K562 (cell line): Measurements from ENCODE around the gene EIF4G1. TPM values are rescaled to one million over a fixed set of nuclear protein-coding genes. Genes with fewer than 3 reads are reported as not detected.

Source experiments
- ATAC-seq: fragments of 200-7000 bp; cut with Tn5 transposase; 3 replicates; pipeline ENCODE4 v1.9.1; 2020; ENCODE audit warnings: moderate library complexity
- BruUV-seq: library from RNA; stranded (reverse); fragments of 400-500 nt; replicated peaks from 2 replicates; lab custom pipeline; 2021; lab: Mats Ljungman, UMichigan
- CTCF ChIA-PET: fragments of 300-600 bp; formaldehyde crosslinking; extraction: SDS; loops from one replicate; lab custom pipeline; 2021; ENCODE audit warnings: low intra/inter-chr PET ratio; lab: Yijun Ruan, JAX
- POLR2A ChIA-PET: fragments of 300-600, 350-650 bp; sonication (Branson Sonifier 250); formaldehyde crosslinking; extraction: SDS; loops from one replicate; lab custom pipeline; 2021; ENCODE audit warnings: antibody characterized with exemption, inconsistent platforms; lab: Yijun Ruan, JAX
- DNase-seq, 4 experiments: peaks; one replicate each; pipeline versions ENCODE4 v3.0.0 to v3.0.0-alpha.2; 2011 to 2018; ENCODE audit warnings: low spot score in 3 of 4, mixed read lengths in 3 of 4; ENCODE audit errors: extremely low read depth in 1 of 4
- FAIRE-seq: peaks from 2 replicates; lab custom pipeline; 2011; peaks lifted over from hg19 to GRCh38; lab: Jason Lieb, UNC
- H2AFZ ChIP-seq: 2 replicates; pipeline ENCODE4 v1.6.0; 2011; ENCODE audit warnings: low read depth, low read length, control low read depth, inconsistent platforms
- H3K27ac ChIP-seq: fragments of 200-600 bp; 3 replicates; pipeline ENCODE4 v1.8.0; 2011; ENCODE audit warnings: low read depth, mild to moderate bottlenecking, control low read depth, inconsistent platforms, low read length, moderate library complexity, mixed read lengths; ENCODE audit errors: extremely low read depth
- H3K27me3 ChIP-seq, 2 experiments: fragments of 300-600 bp in 1 of 2; 2 replicates in 1 of 2; 3 replicates in 1 of 2; pipeline versions ENCODE4 v1.6.0 to v1.8.0; 2011; ENCODE audit warnings: inconsistent platforms in 2 of 2, low read length in 2 of 2, mild to moderate bottlenecking in 1 of 2, mixed read lengths in 1 of 2, moderate library complexity in 1 of 2; ENCODE audit not compliant: control insufficient read depth in 2 of 2, insufficient read depth in 2 of 2
- H3K36me3 ChIP-seq: fragments of 300-600 bp; 3 replicates; pipeline ENCODE4 v1.8.0; 2011; ENCODE audit warnings: mild to moderate bottlenecking, low read length, inconsistent platforms; ENCODE audit not compliant: control insufficient read depth, insufficient read depth
- H3K4me1 ChIP-seq, 2 experiments: fragments of 200-600 bp in 1 of 2; replicated peaks in 1 of 2; 2 replicates in 1 of 2; 3 replicates in 1 of 2; pipeline versions ENCODE4 v1.5.1 to v1.8.0; 2011; ENCODE audit warnings: inconsistent platforms in 2 of 2, low read length in 2 of 2, mild to moderate bottlenecking in 1 of 2, mixed read lengths in 1 of 2, moderate library complexity in 1 of 2; ENCODE audit not compliant: control insufficient read depth in 2 of 2, insufficient read depth in 2 of 2
- H3K4me2 ChIP-seq: 2 replicates; pipeline ENCODE4 v1.6.1; 2011; ENCODE audit warnings: low read length, control low read depth, inconsistent platforms, mixed read lengths; ENCODE audit not compliant: insufficient read depth
- H3K4me3 ChIP-seq: fragments of 200-600 bp; sonication (generic), shearing (Covaris generic); 2 replicates; pipeline ENCODE4 v1.5.1; 2016; ENCODE audit warnings: control low read depth, inconsistent platforms
- H3K79me2 ChIP-seq: fragments of 200-600 bp; 3 replicates; pipeline ENCODE4 v1.8.0; 2011; ENCODE audit warnings: low read length, inconsistent platforms; ENCODE audit not compliant: control insufficient read depth, insufficient read depth
- H3K9ac ChIP-seq, 2 experiments: 2 replicates each; pipeline versions ENCODE4 v1.6.0 to v1.6.1; 2011; ENCODE audit warnings: low read depth in 2 of 2, low read length in 2 of 2, control low read depth in 1 of 2, inconsistent platforms in 1 of 2, mild to moderate bottlenecking in 1 of 2, mixed read lengths in 1 of 2; ENCODE audit not compliant: insufficient read depth in 1 of 2
- H3K9me1 ChIP-seq: one replicate; pipeline ENCODE4 v1.6.0; 2011; ENCODE audit warnings: inconsistent platforms, mild to moderate bottlenecking, low read length, moderate library complexity; ENCODE audit not compliant: control insufficient read depth, insufficient read depth
- H3K9me3 ChIP-seq: replicated peaks from 2 replicates; pipeline ENCODE4 v1.5.1; 2011; ENCODE audit warnings: low read depth, low read length, inconsistent platforms; ENCODE audit not compliant: control insufficient read depth, insufficient read depth
- H4K20me1 ChIP-seq: replicated peaks from 2 replicates; pipeline ENCODE4 v1.6.1; 2011; ENCODE audit warnings: low read length, inconsistent platforms, mixed read lengths; ENCODE audit not compliant: control insufficient read depth, insufficient read depth
- CBX8 ChIP-seq: fragments of 200-600 bp; sonication (generic); IDR thresholded peaks from 2 replicates; pipeline ENCODE4 v1.6.1; 2012; ENCODE audit warnings: borderline replicate concordance, mixed run types, low read depth, mild to moderate bottlenecking, moderate library complexity, mixed read lengths, low read length, control low read depth, inconsistent platforms; ENCODE audit not compliant: poor library complexity, severe bottlenecking; ENCODE audit errors: extremely low read depth
- CTCF ChIP-seq, 3 experiments: IDR thresholded peaks in 2 of 3; conservative IDR thresholded peaks in 1 of 3; 2 replicates each; pipeline ENCODE4 v1.5.1; 2011 to 2012; ENCODE audit warnings: low read length in 3 of 3, mild to moderate bottlenecking in 3 of 3, control low read depth in 2 of 3, improper control_type of control experiment in 1 of 3, inconsistent platforms in 1 of 3, low read depth in 1 of 3, mixed read lengths in 1 of 3, moderate library complexity in 1 of 3; ENCODE audit not compliant: insufficient read depth in 2 of 3
- FOXK2 ChIP-seq, 2 experiments: fragments of 450-650 bp; IDR thresholded peaks in 1 of 2; conservative IDR thresholded peaks in 1 of 2; 2 replicates each; pipeline ENCODE4 v1.6.1; 2016; ENCODE audit warnings: low read depth in 2 of 2, mild to moderate bottlenecking in 1 of 2
- PPARD ChIP-seq: fragments of 250-450 bp; sonication (Bioruptor Pico); IDR thresholded peaks from 2 replicates; pipeline ENCODE4 v1.8.0; 2022; ENCODE audit warnings: inconsistent platforms, mild to moderate bottlenecking, moderate library complexity
- PTTG1 ChIP-seq: fragments of 450-650 bp; IDR thresholded peaks from 2 replicates; pipeline ENCODE4 v1.6.1; 2016; ENCODE audit warnings: low read depth, mild to moderate bottlenecking, missing genetic modification characterization, missing compliant biosample characterization
- SIN3A ChIP-seq, 2 experiments: fragments of 150-350 bp in 1 of 2; IDR thresholded peaks; 2 replicates each; pipeline ENCODE4 v1.6.1; 2011 to 2016; ENCODE audit warnings: borderline replicate concordance in 2 of 2, low read depth in 2 of 2, low read length in 2 of 2, mild to moderate bottlenecking in 2 of 2, moderate library complexity in 2 of 2; ENCODE audit not compliant: control insufficient read depth in 1 of 2
- TRIM24 ChIP-seq, 2 experiments: fragments of 450-650 bp; IDR thresholded peaks; 2 replicates each; pipeline ENCODE4 v1.6.1; 2016
- ZFX ChIP-seq: sonication (generic); formaldehyde crosslinking; IDR thresholded peaks from 2 replicates; pipeline ENCODE4 v1.8.0; 2022; ENCODE audit warnings: mild to moderate bottlenecking, missing genetic modification reagents, moderate library complexity
- ZNF830 ChIP-seq: fragments of 250-450 bp; sonication (Bioruptor Pico); IDR thresholded peaks from 2 replicates; pipeline ENCODE4 v1.5.0; 2021; ENCODE audit warnings: mild to moderate bottlenecking
- WGBS: fragments of 100-300 bp; shearing (Covaris generic); methylation state at CpG from one replicate; pipeline ENCODE4 v1.1.6; 2016; ENCODE audit warnings: low coverage, mixed read lengths; ENCODE audit not compliant: insufficient coverage; ENCODE audit errors: missing lambda C conversion rate; 5-methylcytosine and 5-hydroxymethylcytosine counted together
- in situ Hi-C: fragments of 300-500 bp; cut with MboI; formaldehyde crosslinking; loops from 4 replicates; pipeline ENCODE4 v1.15.0; 2018; ENCODE audit warnings: inconsistent platforms, mixed read lengths
- intact Hi-C: fragments of 100-400 bp; cut with micrococcal nuclease; formaldehyde crosslinking; loops from 2 replicates; pipeline ENCODE4 v1.14.2; 2022
- polyA plus RNA-seq, 8 experiments: library from polyadenylated mRNA; depleted of rRNA in 4 of 8; stranded (reverse) in 5 of 8; unstranded in 3 of 8; fragments of >200 nt; fragmentation: Nextera tagmentation in 2 of 8; fragmentation: Illumina TruSeq in 1 of 8; extraction: Ambion mirVana in 2 of 8; extraction: Trizol in 1 of 8; gene quantifications; 2 replicates each; pipeline versions ENCODE4 v1.2.1 to v1.2.3, GENCODE V29; 2011 to 2014; ENCODE audit warnings: inconsistent platforms in 1 of 8, missing spikeins in 1 of 8
- total RNA-seq, 7 experiments: library from RNA; depleted of rRNA in 6 of 7; stranded (reverse); fragments of >200 nt in 6 of 7; fragmentation: Illumina TruSeq in 2 of 7; extraction: Trizol in 2 of 7; gene quantifications; 2 replicates each; pipeline versions ENCODE4 v1.2.1 to v1.2.3, GENCODE V29; 2011 to 2021; ENCODE audit warnings: low replicate concordance in 1 of 7

The EIF4G1 gene
- total and polyA plus RNA-seq, 9 of the 15 experiments (the other 6 are each of a cell fraction or from before 2014, with no cell fraction given) = 4.6 to 505 (median 155) TPM

- no TSS peak for BruUV-seq
- peaks cover 77% of the 10 kb centered on the region; the same call in 2 of the 3 replicates for H3K36me3 ChIP-seq
- intact Hi-C loops = no loop called here
- H3K27me3 ChIP-seq = no peaks in the 10 kb centered on the region
- no peak overlapping the region for H3K4me2 ChIP-seq
- TF ChIP-seq CBX8 = no peak
- TF ChIP-seq PPARD (CRISPR knock-in tag) = no peak
- TF ChIP-seq ZNF830 (CRISPR knock-in tag) = no peak
- TF ChIP-seq SIN3A (IDR thresholded peaks at IDR 0.05; ENCODE audit: borderline replicate concordance in 2 of 2, control insufficient read depth in 1 of 2, low read depth in 2 of 2, low read length in 2 of 2) = no peak
- TF ChIP-seq ZFX (CRISPR knock-in tag) = no peak
- no peak for TF ChIP-seq CTCF (IDR thresholded peaks at IDR 0.05 in 2 of 3, conservative IDR thresholded peaks at IDR 0.05 in 1 of 3; ENCODE audit: insufficient read depth in 2 of 3, low read depth in 1 of 3, low read length in 3 of 3)
- TF ChIP-seq PTTG1 (tag) = no peak
- TF ChIP-seq FOXK2 (conservative IDR thresholded peaks at IDR 0.05 in 1 of 2, IDR thresholded peaks at IDR 0.05 in 1 of 2; ENCODE audit: low read depth in 2 of 2) = no peak
- TF ChIP-seq TRIM24 (IDR thresholded peaks at IDR 0.05) = no peak
- TF ChIP-seq, all 486 proteins: peak for 0
- Histone ChIP-seq H3K9ac (peak overlapping the region in 1 of 2 experiments; percentile 62; a peak in 2 of 4 replicates), H3K79me2 (no peaks in the 10 kb centered on the region), H3K4me3 (no peak overlapping the region), H3K27ac (no peak overlapping the region), H3K4me1 (peaks cover 34 to 69% of the 10 kb centered on the region in 2 experiments), H4K20me1 (no peaks in the 10 kb centered on the region), H3K9me1 (no peaks in the 10 kb centered on the region), H2AFZ (no peak overlapping the region), H3K9me3 (no peaks in the 10 kb centered on the region)
- POLR2A ChIA-PET = interaction anchor here (0.9 to 1.5 kb wide), 3 partner anchors 7 to 11 kb away, joined by 4 to 6 read pairs (median 5); no protein-coding TSS in a partner anchor
- FAIRE-seq (no peak), DNase-seq (no peak), ATAC-seq (no peak)
- 86% methylated on average over 11 of the region's 11 CpGs for WGBS
- in situ Hi-C loops = no loop called here
- CTCF ChIA-PET = no interaction called here
Observed at GRCh38 chr3:184352897-184353545, 38.6 kb downstream of the EIF4G1 start.
